B cell (primary cell): ENCODE measurements around the gene GRB14. TPM values are rescaled to one million over a fixed set of nuclear protein-coding genes. Genes with fewer than 3 reads are reported as not detected.

Experiments
- ATAC-seq: fragments of 200-7000 bp; cut with Tn5 transposase; one replicate; pipeline ENCODE4 v1.10.0; 2021; ENCODE audit warnings: low read depth, mild to moderate bottlenecking, moderate number of reproducible peaks, moderate library complexity
- CTCF ChIA-PET: fragments of 350-600 bp; sonication (Branson Sonifier 250); formaldehyde crosslinking; loops from one replicate; lab custom pipeline; 2021; ENCODE audit warnings: antibody characterized with exemption, inconsistent platforms; lab: Charles Lee
- POLR2A ChIA-PET: fragments of 350-600 bp; sonication (Branson Sonifier 250); formaldehyde crosslinking; loops from one replicate; lab custom pipeline; 2021; ENCODE audit warnings: antibody characterized with exemption; lab: Charles Lee
- DNase-seq: peaks from one replicate; pipeline ENCODE4 v3.0.0; 2013
- H2AFZ ChIP-seq: 2 replicates; pipeline ENCODE4 v1.6.1; 2012; ENCODE audit warnings: mild to moderate bottlenecking, low read depth, low read length; ENCODE audit not compliant: insufficient read depth, poor library complexity, severe bottlenecking
- H3K27ac ChIP-seq, 2 donors: 1 replicate in 1 of 2; 2 replicates in 1 of 2; pipeline ENCODE4 v1.5.1; 2012 to 2013; ENCODE audit warnings: low read length in 2 of 2, mild to moderate bottlenecking in 2 of 2, moderate library complexity in 1 of 2
- H3K27me3 ChIP-seq, 4 experiments: fragments of 200-600 bp in 1 of 4; sonication (generic) in 1 of 4; replicated peaks in 1 of 4; 1 replicate in 2 of 4; 2 replicates in 2 of 4; pipeline versions ENCODE4 v1.6.1 to v1.7.0; 2013 to 2016; ENCODE audit warnings: low read length in 3 of 4, mild to moderate bottlenecking in 2 of 4, mixed read lengths in 1 of 4, moderate library complexity in 1 of 4; ENCODE audit not compliant: insufficient read depth in 4 of 4, control insufficient read depth in 3 of 4; ENCODE audit errors: control extremely low read depth in 1 of 4
- H3K36me3 ChIP-seq, 2 experiments: replicated peaks in 1 of 2; 1 replicate in 1 of 2; 2 replicates in 1 of 2; pipeline versions ENCODE4 v1.6.1 to v1.7.1; 2013; ENCODE audit warnings: low read length in 1 of 2; ENCODE audit not compliant: insufficient read depth in 2 of 2, control insufficient read depth in 1 of 2; ENCODE audit errors: control extremely low read depth in 1 of 2, extremely low read depth in 1 of 2
- H3K4me1 ChIP-seq, 2 donors: fragments of 200-600 bp in 1 of 2; sonication (generic) in 1 of 2; 1 replicate in 1 of 2; 2 replicates in 1 of 2; pipeline versions ENCODE4 v1.5.1 to v1.6.1; 2013 to 2017; ENCODE audit warnings: low read length in 2 of 2; ENCODE audit not compliant: control insufficient read depth in 2 of 2, insufficient read depth in 2 of 2
- H3K4me2 ChIP-seq: replicated peaks from 2 replicates; pipeline ENCODE3; 2012; ENCODE audit warnings: mild to moderate bottlenecking, low read depth, low read length; ENCODE audit not compliant: poor library complexity, severe bottlenecking
- H3K4me3 ChIP-seq, 5 experiments: fragments of 200-600 bp in 1 of 5; sonication (generic) in 1 of 5; 1 replicate in 3 of 5; 2 replicates in 2 of 5; pipeline versions ENCODE4 v1.5.1 to v1.7.0; 2011 to 2016; ENCODE audit warnings: low read length in 4 of 5, mild to moderate bottlenecking in 4 of 5, low read depth in 2 of 5, control low read depth in 1 of 5, moderate library complexity in 1 of 5; ENCODE audit not compliant: insufficient read depth in 1 of 5; ENCODE audit errors: control extremely low read depth in 1 of 5, extremely low read depth in 1 of 5
- H3K79me2 ChIP-seq: fragments of 200-600 bp; sonication (generic); one replicate; pipeline ENCODE4 v1.6.0; 2016; ENCODE audit warnings: low read length; ENCODE audit not compliant: control insufficient read depth, insufficient read depth
- H3K9ac ChIP-seq: fragments of 200-600 bp; sonication (generic); 2 replicates; pipeline ENCODE4 v1.6.1; 2017; ENCODE audit warnings: mild to moderate bottlenecking, low read length, moderate library complexity
- H3K9me3 ChIP-seq, 3 donors: one replicate each; pipeline versions ENCODE4 v1.6.1 to v1.7.1; 2013; ENCODE audit warnings: low read length in 2 of 3; ENCODE audit not compliant: control insufficient read depth in 2 of 3, insufficient read depth in 1 of 3; ENCODE audit errors: control extremely low read depth in 1 of 3
- H4K20me1 ChIP-seq: 2 replicates; pipeline ENCODE4 v1.6.0; 2012; ENCODE audit warnings: mild to moderate bottlenecking, low read length; ENCODE audit not compliant: insufficient read depth, control insufficient read depth, poor library complexity, severe bottlenecking
- H3K27ac Mint-ChIP-seq: one replicate; pipeline ENCODE4 v1.8.0; 2021; ENCODE audit warnings: mixed read lengths
- H3K27me3 Mint-ChIP-seq: one replicate; pipeline ENCODE4 v1.8.0; 2021; ENCODE audit warnings: mixed read lengths
- H3K4me1 Mint-ChIP-seq: one replicate; pipeline ENCODE4 v1.8.0; 2021; ENCODE audit warnings: mixed read lengths
- H3K4me3 Mint-ChIP-seq: one replicate; pipeline ENCODE4 v1.8.0; 2021; ENCODE audit warnings: mixed read lengths
- H3K9me3 Mint-ChIP-seq: one replicate; pipeline ENCODE4 v1.8.0; 2022; ENCODE audit warnings: mixed read lengths; ENCODE audit not compliant: insufficient read depth
- CTCF ChIP-seq: fragments of 200-600 bp; IDR thresholded peaks from one replicate; pipeline ENCODE4 v1.8.0; 2022; ENCODE audit warnings: antibody characterized with exemption, mild to moderate bottlenecking
- EZH2 ChIP-seq: IDR thresholded peaks from 2 replicates; pipeline ENCODE4 v1.6.1; 2012; ENCODE audit warnings: borderline replicate concordance, low read depth, mild to moderate bottlenecking, moderate library complexity, low read length; ENCODE audit not compliant: insufficient read depth, poor library complexity, severe bottlenecking
- WGBS: methylation state at CpG from one replicate; pipeline ENCODE4 v1.1.5; 2013; ENCODE audit warnings: missing lambda C conversion rate; ENCODE audit not compliant: insufficient coverage; 5-methylcytosine and 5-hydroxymethylcytosine counted together
- intact Hi-C: fragments of 100-400 bp; cut with micrococcal nuclease; formaldehyde crosslinking; loops from one replicate; pipeline ENCODE4 v1.10.0; 2022
- polyA plus RNA-seq: library from polyadenylated mRNA; depleted of rRNA; stranded (reverse); fragments of >200 nt; gene quantifications from 2 replicates; pipeline ENCODE4 v1.2.3, GENCODE V29; 2012
- total RNA-seq, 2 donors: library from RNA; stranded (reverse); fragments of 120-200 nt in 1 of 2; gene quantifications; 1 replicate in 1 of 2; 2 replicates in 1 of 2; pipeline versions ENCODE4 v1.2.3 to v1.2.4, GENCODE V29; 2013 to 2022

GRB14 gene
- total and polyA plus RNA-seq, 2 donors (not counting 1 experiment from before 2014, with no cell fraction given), result not detected

DNA sequence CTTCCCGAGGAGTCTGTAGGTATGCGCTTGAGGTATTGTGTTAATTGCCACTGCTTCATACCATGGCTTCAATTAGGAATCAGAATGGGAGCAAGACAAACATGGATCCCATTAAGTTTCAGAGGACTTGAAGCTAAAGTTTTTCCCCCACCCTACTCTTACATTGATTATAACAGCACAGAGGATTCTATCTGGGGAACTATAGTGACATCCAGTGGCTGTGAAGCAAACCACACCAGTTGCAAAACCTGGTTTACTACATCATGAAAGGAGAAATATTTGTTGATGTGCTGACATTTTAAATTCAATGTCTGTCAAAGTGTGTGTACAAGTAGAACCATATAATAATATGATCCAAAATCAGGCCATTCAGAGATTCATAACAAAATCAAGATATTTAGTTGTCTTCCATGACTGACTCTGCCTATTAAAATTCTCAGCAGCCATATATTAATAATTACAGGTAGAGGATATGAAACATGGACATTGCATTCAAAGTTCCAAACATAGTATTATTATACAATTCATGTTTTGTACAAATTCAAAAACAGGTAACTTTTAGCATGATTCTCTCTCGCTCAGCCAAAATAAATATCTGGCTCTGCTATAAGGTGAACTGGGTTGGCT lies 82.9 kb downstream of the GRB14 start:
- no peak for ATAC-seq
- Histone ChIP-seq H3K4me3 (no peak overlapping the region), H3K36me3 (no peaks in the 10 kb centered on the region), H3K9ac (no peak overlapping the region), H3K79me2 (no peaks in the 10 kb centered on the region), H2AFZ (no peak overlapping the region), H3K4me1 (no peaks in the 10 kb centered on the region), H3K27me3 (no peaks in the 10 kb centered on the region), H3K9me3 (no peaks in the 10 kb centered on the region), H4K20me1 (no peaks in the 10 kb centered on the region), H3K4me2 (no peak overlapping the region), H3K27ac (no peak overlapping the region)
- TF ChIP-seq CTCF (peak; percentile 33), EZH2 (no peak)
- CTCF ChIA-PET, result interaction anchor here (0.8 to 0.9 kb wide), 3 partner anchors 13 to 1357 kb away, joined by 3 to 5 read pairs (median 4); no protein-coding TSS in a partner anchor
- intact Hi-C loops, result no loop called here
- WGBS, result no CpG with 5 or more reads among the region's 3 CpGs
- DNase-seq, result peak; percentile 10
- POLR2A ChIA-PET, result no interaction called here
- H3K4me1 Mint-ChIP-seq, result no peaks in the 10 kb centered on the region
- no peaks in the 10 kb centered on the region for H3K9me3 Mint-ChIP-seq
- peaks cover 3% of the 10 kb centered on the region for H3K27me3 Mint-ChIP-seq
- H3K4me3 Mint-ChIP-seq, result no peak overlapping the region
- H3K27ac Mint-ChIP-seq, result no peak overlapping the region

- ATAC-seq, result no peak
- Histone ChIP-seq H3K36me3 (no peaks in the 10 kb centered on the region), H3K4me1 (no peaks in the 10 kb centered on the region), H4K20me1 (no peaks in the 10 kb centered on the region), H3K27ac (no peak overlapping the region), H3K9me3 (no peaks in the 10 kb centered on the region), H2AFZ (no peak overlapping the region), H3K27me3 (peaks cover 0 to 3% (median 0%) of the 10 kb centered on the region in 4 experiments), H3K4me2 (no peak overlapping the region), H3K79me2 (no peaks in the 10 kb centered on the region), H3K4me3 (no peak overlapping the region), H3K9ac (no peak overlapping the region)
- DNase-seq, result no peak
- Mint-ChIP-seq H3K27me3 (no peaks in the 10 kb centered on the region), H3K27ac (no peak overlapping the region), H3K4me1 (no peaks in the 10 kb centered on the region), H3K9me3 (no peaks in the 10 kb centered on the region), H3K4me3 (no peak overlapping the region)
- intact Hi-C loops, result no loop called here
- CTCF ChIA-PET, result no interaction called here
- POLR2A ChIA-PET, result no interaction called here
- WGBS, result 80% methylated on average over 3 of the region's 5 CpGs
- TF ChIP-seq EZH2 (no peak), CTCF (no peak)
These were observed 85.8 kb downstream of the GRB14 start for GRCh38 chr2:164535280-164536025.
